Measurements from ENCODE around the gene SEC16A.

SEC16A gene

GRCh38 chr9:136519263-136520052 is 36.6 kb upstream of the SEC16A start:
- DNase-seq (ENCODE audit: low spot score) = no peak

DNA sequence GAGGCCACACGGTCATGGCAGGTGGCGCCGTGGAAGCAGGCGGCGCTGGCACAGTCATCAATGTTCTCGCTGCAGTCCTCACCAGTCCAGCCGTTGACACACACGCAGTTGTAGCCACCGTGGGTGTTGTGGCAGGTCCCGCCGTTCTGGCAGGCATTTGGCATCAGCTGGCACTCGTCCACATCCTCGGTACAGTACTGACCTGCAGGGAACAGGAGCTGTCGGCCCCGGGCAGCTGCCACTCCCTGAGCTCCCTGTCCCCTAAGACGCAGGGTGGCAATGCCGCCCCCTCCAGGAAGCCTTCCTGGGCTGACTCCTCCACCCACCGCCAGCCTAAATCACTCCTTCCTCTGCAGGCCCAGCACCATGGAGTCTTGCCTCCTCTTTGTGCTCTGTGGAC is 35.8 kb upstream of the SEC16A start:
- DNase-seq (ENCODE audit: low spot score) = no peak

GRCh38 chr9:136517950-136518349 is 35.1 kb upstream of the SEC16A start:
- no peak for DNase-seq (ENCODE audit: low spot score)

- no peak for DNase-seq (ENCODE audit: low spot score)
These were observed 34.3 kb upstream of the SEC16A start for GRCh38 chr9:136517012-136517743.

- DNase-seq (ENCODE audit: low spot score) = no peak
These were observed 33.4 kb upstream of the SEC16A start for GRCh38 chr9:136516191-136516654.

DNA sequence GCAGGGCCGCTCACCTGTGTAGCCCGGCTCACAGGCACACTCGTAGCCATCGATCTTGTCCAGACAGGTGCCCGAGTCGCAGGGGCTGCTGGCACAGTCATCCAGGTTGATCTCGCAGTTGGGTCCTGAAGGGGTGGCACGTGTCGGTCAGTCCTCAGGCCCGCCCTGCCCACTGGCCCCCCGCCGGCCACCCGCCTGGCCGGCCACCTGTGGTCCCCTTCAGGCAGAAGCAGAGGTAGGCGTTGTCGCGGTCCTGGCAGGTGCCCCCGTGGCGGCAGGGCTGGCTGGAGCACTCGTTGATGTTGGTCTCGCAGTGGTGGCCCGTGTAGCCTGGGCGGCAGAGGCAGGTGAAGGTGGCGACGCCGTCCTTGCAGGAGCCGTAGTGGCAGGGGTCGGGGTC is 32.4 kb upstream of the SEC16A start:
- no peak for DNase-seq (ENCODE audit: low spot score)

DNA sequence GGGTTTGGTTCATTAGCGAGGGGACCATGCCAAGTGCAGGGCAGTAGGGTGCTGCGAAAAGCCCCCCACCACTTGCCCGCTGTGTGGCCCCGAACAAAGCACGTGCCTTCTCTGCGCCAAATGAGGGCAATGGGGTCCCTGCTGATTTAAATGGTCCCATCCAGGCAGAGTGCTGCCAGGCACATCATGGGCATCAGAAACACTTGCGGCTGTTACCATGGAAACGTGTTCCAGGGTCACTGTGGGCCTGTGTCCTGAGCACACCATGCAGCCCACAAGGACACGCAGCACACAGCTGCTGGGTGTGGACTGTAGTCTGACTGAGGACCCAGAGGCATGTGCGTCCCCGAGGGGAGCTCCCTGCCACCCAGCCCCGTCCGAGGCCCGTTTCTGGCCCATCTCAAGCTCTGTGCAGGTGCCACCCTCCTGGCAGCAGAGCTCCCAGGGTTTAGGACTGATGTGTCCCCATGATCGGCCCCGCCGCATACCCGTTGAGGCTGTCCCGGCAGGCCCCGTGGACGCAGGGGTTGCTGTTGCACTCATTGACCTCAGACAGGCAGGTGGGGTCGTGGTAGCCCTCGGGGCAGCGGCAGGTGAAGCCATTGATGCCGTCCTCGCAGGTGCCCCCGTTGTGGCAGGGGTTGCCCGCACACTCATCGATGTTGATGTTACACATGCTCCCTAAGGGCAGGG is 31.3 kb upstream of the SEC16A start:
- no peak for DNase-seq (ENCODE audit: low spot score)

GRCh38 chr9:136513191-136513590 is 30.4 kb upstream of the SEC16A start:
- no peak for DNase-seq (ENCODE audit: low spot score)

DNA sequence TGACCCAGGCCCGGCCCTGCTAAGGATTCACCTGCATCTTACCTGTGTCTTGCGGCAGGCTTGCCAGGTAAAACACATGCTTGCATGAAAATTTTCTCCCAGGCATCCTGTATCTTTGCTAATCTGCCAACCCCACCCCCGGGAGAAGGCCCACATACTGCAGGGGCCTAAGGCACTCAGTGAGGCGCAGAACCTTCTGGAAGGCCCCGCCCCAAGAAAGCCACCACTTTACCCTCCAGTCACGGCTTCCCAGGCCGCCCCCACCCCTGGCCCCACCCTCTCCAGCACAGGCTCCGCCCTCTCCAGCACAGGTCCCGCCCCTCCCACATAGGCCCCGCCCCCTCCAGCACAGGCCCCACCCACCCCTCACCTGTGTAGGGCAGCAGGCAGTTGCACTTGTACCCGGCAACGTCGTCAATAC is 29.8 kb upstream of the SEC16A start:
- DNase-seq (ENCODE audit: low spot score) = peak; percentile 46

DNA sequence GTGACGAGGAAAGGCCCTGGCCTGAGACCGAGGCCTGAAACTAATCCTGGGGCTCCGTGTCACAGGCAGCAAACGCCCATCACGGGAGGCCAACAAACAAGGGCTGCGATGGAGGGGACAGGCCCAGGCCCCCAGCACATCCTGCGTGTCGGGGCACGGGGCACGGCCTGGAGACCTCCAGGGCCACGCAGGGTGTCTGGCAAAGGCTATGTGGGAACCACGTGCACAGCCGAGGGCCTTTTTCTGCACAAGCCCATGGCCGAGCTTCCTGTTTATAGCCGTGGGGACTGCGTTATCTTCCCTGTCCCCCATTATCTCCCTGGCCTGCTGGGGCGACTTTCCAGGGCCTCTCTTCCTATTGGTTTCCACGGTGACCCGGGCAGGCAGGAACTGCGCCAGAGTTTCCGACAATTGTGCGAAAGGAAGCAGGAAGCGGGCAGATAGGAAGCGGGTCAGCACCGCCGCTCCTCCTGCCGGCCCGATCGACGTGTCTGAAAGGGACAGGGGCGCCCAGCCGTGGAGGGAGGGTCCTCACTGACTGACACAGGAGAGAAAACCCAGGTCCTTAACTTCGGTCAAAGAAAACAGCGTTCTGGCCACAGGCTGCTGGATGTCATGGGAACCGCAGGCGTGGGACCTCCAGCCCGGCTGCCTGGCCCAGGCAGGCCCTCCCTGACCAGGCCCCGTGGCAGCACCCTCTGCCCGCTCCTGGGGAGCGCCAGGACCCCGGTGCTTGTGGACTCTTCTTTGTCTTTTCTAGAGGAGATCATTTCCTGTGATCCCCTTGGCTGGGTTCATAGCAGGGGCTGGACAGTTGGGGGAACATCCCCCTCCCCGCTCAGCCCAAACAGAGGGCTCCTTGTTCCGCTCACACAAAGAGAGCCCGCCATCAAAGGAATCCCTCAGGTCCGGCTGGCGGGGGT is 29.1 kb upstream of the SEC16A start:
- no peak for DNase-seq (ENCODE audit: low spot score)

DNA sequence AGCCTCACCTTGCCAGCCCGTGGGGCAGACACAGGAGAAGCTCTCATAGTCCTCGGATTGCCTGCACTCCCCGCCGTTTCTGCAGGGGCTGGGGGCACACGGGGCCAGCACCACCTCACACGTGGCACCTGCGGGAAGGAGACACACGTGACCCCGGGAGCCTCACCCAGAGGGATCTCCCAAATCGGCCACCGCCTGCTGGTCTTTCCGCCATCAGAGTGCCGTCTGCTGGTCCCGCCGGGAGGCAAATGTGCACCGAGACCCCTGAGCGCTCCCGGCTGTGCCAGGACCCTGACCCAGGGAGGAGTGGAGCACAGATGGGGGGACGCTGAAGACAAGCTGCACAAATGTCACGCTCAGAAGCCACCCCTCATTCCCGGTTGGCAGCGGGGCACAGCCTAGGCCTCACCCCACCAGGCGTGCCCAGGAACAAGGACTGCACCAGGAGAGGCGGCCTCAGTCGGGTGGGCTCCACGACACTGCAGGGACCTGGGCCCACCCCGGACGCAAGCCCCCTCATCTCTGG is 28.4 kb upstream of the SEC16A start:
- no peak for DNase-seq (ENCODE audit: low spot score)

DNA sequence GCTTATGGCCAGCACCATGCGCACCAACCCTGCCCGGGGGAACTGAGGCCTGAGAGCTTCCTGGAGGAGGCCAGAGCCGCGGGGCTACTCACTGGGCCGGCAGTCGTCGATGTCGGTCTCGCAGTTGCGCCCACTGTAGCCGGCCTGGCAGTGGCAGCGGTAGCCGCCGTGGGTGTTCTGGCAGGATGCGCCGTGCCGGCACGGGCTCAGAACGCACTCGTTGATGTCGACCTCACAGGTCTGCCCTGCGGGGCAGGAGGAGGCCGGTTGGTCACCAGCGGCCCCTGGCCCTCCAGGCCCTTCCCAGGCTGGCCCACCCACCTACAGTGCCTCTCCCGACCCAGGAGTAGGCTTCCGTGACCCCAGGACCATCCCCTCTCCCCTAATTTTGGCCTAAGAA is 27.7 kb upstream of the SEC16A start:
- DNase-seq (ENCODE audit: low spot score) = no peak

- DNase-seq (ENCODE audit: low spot score) = no peak
These were observed 26.7 kb upstream of the SEC16A start for GRCh38 chr9:136509549-136509948.

DNA sequence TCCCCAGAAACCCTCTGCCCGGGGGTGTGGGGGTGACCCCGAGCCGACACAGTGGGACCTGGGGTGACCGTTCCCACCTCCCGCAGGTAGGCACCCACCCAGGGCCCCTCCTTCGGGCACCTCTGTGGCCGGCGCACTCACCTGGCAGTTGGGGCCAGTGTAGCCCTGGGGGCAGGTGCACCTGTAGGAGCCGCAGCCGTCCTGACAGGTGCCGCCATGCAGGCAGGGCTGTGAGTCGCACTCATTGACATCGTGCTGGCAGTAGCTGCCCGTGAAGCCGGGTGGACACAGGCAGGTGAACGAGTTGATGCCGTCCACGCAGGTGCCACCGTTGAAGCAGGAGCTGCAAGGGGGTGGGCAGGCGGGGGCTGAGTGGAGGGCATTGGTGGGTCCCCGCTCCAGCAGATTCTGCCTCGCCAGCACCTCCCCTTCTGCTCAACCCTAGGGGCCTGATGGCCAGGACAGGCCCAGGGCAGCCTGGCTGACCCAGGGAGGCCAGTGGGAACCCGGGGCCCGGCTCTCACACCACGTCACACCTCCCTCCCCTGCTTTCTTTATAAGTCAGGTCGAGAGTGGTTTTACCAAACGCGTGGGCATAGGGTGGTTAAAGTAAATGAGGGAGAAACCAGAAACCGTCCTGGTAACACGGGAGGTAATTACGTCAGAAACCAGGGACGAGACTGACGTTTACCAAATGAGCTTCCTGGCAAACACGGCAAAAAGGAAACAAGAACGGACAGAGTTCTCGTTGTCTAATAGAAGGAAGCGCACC is 26.1 kb upstream of the SEC16A start:
- no peak for DNase-seq (ENCODE audit: low spot score)

GRCh38 chr9:136507992-136508375 is 25.1 kb upstream of the SEC16A start:
- DNase-seq (ENCODE audit: low spot score) = no peak

DNA sequence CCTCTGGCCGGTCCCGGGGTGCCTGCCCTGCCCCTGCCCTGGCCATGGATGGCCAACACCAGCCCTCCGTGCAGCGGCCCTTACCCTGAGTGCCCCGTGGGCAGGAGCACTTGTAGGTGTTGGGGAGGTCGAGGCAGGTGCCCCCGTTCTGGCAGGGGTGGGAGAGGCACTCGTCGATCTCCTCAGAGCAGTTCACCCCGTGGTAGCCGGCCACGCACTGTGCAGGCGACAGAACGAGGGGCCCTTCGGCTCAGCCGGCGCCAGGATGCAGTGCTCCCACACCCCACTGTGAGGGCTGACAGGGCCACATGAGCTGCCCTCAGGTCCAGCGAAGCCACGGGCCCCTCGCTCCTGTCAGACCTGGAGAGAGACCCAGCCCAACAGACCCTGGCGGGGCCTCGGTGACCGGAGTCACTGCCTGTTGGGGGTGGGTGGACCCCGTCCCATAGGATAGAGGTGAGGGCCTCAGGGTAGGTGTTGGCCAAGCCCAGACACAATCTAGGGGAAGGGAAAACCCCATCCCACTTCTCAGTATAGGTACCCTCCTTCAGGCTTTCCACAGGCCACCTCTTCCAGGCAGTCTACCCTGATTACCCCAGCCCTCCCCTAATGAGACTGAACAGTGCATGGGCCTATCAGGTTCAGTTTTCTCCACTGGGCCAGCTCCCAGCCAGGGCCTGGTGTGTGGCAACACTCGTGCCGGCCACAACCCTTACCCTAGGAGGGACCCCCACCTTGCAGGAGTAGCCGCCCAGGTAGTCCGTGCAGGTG is 24.6 kb upstream of the SEC16A start:
- DNase-seq (ENCODE audit: low spot score) = no peak

GRCh38 chr9:136506425-136506824 is 23.6 kb upstream of the SEC16A start:
- DNase-seq (ENCODE audit: low spot score) = no peak

GRCh38 chr9:136505406-136506403 is 22.9 kb upstream of the SEC16A start:
- no peak for DNase-seq (ENCODE audit: low spot score)
